Right lung (tissue), 5 donors: Measurements from ENCODE around the gene PXN. TPM values are rescaled to one million over a fixed set of nuclear protein-coding genes. Genes with fewer than 3 reads are reported as not detected.
"Not testable (repeated sequence)": the region's sequence is repeated elsewhere in the genome, so short reads cannot be mapped to it uniquely, and the experiment has no call there.

Experiments used
- DNase-seq, 2 donors: peaks; one replicate each; pipeline ENCODE4 v3.0.0-alpha.2; 2013
- polyA plus RNA-seq, 5 donors: library from polyadenylated mRNA; unstranded; fragments of 120-200 nt; gene quantifications; one replicate each; pipeline versions ENCODE4 v1.2.1 to v1.2.3, GENCODE V29; 2013; ENCODE audit warnings: inconsistent platforms in 1 of 5, low replicate concordance in 1 of 5; ENCODE audit not compliant: insufficient read length in 5 of 5, insufficient read depth in 1 of 5

PXN gene
- polyA plus RNA-seq, 5 donors = 48.6 to 74.2 (median 65.0) TPM

- DNase-seq = no peak
Measured at GRCh38 chr12:120264086-120264903, 1.2 kb downstream of the PXN start.

DNA sequence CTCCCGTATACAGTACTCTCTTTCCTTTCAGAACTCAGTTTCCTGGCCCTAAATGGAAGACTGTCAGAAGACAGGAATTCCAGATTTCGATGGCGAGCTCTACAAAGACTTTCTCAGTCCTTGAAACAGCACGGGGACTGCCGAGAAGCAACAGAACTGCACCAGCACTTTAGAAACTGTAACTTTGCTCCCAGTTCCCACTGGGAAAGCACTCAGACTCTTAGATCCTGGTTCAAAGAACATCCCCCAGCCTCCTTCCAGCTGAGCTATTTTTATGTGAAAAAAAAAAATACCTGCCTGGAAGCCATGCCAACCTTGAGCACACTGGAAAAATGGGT lies 1.8 kb downstream of the PXN start:
- no peak for DNase-seq

DNA sequence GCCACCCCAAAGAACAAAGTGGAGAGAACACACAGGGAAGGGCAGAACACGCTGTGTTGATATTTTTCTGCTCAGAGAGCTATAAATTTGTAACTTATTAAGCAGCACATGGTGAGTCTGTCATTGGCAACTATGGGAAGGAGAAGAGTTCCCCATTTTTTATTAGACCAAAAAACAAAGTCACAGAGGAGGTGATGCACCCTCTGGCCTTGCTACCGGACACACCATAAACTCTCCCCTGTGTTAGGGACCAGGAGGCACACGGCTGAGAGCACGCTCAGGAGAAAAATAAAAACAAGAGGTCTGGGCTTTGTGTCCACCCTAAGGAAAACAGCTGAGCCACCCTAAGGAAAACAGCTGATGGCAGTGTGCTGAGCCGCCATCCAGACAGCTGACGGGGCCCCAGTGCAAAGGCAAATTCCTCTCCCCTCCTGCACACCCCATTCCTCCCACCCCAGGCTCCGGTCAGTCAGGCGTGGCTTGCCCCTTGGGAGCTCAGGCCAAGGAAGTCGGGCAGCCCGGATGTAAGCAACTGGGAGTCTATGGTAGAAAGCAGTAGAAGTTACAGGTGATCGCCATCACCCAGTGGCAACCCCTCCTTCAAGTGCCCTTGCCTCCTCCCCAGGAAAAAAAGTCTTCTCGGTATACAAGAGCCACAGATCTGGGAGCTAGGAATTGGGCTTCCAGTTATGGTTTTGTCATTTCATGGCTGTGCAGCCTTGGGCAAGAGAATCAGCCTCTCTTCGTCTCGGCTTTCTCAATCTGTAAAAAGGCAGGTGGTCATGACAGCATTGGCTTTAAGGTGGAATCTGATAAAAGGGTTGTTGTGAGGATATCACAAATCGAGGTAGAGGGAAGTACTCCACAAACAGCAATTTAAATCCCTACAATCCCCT lies 2.4 kb downstream of the PXN start:
- DNase-seq = no peak

GRCh38 chr12:120261951-120262851 lies 3.3 kb downstream of the PXN start:
- DNase-seq = no peak

DNA sequence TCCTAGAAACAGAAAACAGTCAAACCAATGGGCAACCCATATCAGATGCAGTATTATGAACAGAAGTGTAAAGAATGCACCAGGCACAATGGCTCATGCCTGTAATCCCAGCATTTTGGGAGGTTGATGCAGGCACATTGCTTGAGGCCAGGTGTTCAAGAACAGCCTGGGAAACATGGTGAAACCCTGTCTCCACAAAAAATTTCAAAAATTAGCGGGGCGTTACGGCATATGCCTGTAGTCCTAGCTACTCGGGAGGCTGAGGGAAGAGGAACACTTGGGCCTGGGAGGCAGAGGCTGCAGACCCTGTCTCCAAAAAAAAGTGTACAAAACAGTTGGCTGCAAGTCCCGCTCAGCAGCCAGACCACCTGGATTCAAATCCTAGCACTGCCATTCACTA lies 4.9 kb downstream of the PXN start:
- DNase-seq = no peak

DNA sequence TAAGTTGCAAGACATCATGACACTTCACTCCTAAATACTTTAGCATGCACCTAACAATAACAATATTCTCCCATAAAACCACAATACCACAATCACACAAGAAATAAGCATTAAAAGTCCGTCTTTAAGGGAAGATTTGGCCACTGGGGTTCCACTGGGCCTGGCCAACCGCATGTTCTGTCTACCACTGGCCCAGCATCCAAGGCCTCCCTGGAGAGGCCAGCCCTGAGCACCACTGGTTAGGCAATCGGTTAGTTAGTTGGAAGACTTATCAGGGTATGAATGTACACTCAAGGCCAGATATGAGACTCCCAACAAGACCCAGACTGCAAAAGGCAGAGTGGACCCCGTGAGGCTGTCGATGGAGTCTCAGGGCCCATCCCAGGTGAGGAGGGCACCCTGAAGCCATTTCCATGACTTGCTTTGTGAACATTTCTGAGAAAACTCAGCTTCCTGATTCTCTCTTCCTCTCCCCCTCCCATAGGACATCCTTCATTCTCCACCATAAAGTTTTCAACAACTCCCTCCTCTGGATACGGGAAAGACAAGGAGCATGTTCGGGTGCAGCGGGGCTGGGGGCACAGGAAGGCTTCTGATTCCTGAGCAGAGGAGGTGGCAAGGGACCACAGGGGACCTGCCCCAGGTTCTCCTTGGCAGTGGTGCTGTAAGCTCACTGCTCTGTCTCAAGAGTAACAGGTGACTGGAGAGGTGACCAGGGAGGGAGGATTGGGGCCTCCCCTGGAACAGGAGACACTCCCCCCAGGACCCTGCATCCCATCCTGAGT lies 5.9 kb downstream of the PXN start:
- DNase-seq = no peak

DNA sequence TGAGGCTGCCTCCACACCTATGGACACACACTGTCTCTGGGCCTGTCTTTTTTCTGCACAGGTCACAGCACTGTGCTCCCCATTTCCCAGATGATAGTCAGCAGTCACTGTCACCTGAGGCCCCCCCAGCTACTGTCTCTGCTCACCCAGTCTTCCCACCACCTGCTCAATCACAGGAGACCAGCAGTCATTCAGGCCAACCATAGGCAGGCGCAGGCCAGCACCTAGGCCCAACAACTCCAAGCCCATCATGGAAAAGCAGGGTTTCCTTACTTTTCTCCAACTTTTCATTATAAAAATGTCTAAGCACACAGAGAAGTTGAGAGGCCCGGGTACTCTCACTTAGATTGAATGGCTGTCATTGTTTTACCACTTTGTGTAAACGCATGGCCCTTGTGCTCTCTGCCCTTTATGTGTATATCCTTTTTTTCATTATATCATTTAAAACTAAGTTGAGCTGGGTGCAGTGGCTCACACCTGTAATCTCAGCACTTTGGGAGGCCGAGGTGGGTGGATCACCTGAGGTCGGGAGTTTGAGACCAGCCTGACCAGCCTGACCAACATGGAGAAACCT lies 7.1 kb downstream of the PXN start:
- no peak for DNase-seq

DNA sequence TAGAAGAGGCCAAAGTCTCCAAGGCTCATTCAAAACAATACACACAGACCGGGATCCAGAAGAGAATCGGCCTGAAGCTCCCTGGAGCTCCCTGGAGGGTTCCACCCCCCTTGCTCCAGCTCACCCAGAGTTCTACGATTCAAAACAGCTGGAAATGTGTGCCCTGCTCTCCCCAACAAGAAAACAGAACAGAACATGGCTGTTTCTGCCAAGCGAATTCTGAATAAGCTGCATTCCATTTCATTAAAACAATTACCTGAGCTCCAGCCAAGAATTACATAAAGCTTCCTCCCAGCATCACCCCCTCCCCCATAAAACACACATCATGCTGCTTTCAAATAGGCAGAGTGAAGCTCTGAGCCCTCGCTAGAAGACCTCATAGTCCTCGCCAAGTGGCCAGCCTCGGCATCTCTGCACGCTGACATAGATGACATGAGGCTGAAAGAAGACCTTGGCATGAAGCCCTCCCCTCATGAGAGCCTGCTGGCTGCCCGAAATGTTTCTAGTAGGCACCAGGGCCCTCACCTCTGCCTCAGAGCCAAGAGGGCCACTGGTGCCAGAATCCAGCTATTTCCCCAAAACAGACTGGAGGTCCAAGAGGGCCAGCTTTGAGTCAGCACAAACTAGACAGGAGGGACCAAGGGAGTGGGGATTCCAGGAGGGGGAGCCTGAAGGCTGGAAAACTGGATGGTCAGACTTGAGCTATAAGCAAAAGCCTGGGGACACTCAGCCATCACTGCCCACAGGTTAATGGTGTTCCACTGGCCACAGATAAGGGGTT lies 8.3 kb downstream of the PXN start:
- DNase-seq = peak; percentile 80 to 86

DNA sequence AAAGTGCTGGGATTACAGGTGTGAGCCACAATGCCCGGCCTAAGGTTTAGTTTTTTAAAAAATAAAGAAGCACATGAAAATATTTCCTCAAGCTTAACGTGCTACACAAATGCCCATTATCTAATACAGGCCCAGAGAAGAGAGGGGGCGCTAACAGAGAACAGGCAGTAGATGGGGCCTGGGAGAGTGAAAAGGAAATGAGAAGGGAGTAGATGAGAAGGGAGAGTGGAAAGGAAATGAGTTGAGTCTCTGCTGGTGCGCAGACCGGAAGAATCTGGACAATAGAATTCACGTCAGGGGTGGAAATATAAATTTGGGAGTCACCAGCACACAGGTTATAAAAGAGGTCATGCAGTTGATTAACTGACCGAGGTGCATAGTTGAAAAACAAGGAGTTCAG lies 10.7 kb downstream of the PXN start:
- DNase-seq = no peak

DNA sequence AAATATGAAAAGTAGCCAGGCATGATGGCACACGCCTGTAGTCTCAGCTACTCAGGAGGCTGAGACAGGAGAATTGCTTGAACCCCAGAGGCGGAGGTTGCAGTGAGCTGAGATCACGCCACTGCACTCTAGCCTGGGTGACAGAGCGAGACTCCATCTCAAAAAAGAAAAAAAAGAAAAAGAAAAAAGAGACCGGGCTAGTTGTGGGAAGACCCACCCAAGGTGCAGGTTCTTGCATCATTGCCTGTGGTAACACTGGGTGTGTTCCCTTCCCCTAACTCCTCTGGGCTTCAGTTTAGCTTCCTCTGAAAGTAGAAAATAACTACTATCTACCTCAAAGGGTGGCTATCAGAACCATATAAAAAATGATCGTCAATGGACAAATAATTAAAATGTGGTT lies 12.2 kb downstream of the PXN start:
- DNase-seq = not testable (repeated sequence)

DNA sequence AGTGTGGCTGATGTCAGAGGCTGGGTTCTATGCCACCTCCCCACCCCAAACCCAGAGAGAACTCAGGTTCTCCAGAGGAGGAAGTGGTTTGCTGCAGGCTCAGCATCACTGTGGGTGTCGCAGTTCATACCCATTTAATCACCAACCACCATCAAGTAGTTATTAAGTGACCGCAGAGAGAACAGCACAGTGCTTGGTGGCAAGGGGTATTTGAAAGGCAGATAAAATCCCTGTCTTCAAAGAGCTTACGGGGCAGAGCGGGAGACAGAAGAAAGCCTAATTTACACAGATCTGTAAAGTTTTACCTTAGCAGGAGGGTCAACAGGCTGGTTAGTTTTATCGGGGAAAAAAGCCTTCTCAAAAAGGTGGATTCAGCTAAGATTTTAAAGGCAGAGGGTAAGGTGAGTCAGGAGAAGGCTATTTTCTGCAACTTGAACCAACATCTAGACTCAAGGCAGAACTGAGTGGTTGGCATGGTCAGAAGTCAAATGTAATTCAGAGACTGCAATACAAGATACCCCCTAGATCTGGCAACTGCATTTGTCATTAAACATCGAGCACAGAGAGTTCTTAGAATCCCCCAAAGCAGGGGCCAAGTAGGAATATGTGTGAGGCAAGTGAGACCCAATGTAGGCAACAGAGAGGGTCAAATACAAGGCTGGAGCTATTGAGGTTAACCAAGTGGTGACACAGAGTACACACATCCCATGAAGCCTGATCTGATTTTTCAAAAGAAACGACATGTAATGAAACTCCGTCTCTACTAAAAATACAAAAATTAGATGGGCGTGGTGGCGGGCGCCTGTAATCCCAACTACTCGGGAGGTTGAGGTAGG lies 13.2 kb downstream of the PXN start:
- DNase-seq = no peak

DNA sequence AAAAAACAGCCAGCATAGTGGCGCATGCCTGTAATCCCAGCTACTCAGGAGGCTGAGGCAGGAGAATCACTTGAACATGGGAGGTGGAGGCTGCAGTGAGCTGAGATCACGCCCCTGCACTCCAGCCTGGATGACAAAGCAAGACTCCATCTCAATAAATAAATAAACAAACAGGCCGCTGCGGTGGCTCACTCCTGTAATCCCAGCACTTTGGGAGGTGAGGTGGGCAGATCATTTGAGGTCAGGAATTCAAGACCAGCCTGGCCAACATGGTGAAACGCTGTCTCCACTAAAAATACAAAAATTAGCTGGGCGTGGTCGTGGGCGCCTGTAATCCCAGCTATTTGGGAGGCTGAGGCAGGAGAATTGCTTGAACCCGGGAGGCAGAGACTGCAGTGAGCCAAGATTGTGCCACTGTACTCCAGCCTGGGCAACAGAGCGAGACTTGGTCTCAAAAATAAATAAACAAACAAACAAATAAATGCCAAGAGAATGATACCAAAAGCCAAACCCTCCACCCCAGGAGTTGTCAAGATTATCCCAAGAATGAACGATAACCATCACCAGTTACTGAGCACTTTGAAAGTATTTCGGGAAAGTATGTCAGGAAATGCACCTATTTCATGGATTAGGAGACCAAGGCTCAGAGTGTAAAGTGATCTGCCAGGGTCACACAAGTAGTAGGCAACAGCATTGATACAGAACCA lies 14.0 kb downstream of the PXN start:
- not testable (repeated sequence) for DNase-seq

DNA sequence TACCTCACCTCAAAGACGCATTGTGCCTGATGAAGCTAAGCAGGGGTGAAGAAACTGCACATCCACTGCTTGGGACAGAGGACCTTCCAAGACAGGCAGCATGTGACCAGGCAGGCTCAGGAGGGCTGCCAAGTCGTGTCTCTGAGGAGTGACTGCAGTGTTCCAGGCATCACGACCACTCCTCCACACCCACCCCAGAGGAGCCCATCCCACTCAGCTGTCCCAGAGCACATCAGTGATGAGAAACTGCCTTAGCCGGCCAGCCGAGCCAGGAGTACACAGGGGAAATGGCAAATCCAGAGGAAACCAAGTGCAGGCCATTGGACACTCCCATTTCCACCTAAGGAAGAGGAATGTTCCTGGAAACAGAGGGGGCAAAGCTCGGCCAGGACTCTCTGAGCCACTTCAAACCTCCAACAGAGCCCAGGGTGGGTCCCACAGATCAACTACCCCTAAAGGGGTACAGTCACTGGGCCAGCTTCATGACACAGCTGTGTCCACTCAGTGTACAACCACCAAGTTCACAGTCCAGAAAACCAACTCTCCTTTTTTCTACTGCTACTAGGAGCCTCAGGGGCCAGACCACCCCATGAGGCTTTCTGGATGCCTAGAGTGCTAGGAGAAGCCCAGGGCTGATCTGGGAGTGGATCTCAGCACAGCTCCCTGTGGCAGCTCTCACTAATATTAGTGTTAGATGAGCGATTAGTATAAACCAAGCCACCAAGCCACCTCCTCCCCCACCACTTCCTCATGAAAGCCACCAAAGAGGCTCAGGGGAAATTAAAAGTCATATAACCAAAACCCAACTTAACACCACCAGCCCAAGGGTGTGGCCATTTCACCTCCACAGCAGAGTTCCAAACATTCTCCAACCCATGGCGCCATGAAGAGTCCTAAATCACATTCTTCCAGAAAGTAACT lies 15.4 kb downstream of the PXN start:
- DNase-seq = no peak

GRCh38 chr12:120249266-120249874 lies 16.2 kb downstream of the PXN start:
- no peak for DNase-seq

- no peak for DNase-seq
Measured at GRCh38 chr12:120247621-120248030, 17.9 kb downstream of the PXN start.

- no peak for DNase-seq
Measured at GRCh38 chr12:120247183-120247582, 18.3 kb downstream of the PXN start.

- DNase-seq = not testable (repeated sequence)
Measured at GRCh38 chr12:120246705-120247104, 18.8 kb downstream of the PXN start.
